Measurements from ENCODE around the gene SPAG6. TPM values are rescaled to one million over a fixed set of nuclear protein-coding genes. Genes with fewer than 3 reads are reported as not detected.

Gene SPAG6
- total and polyA plus RNA-seq, 9 of the 15 experiments (the other 6 are each of a cell fraction or from before 2014, with no cell fraction given): 3.5 to 23.1 (median 11.8) TPM

GRCh38 chr10:22340329-22341189 lies 4.7 kb upstream of the SPAG6 start (continued):
- TF ChIP-seq CGGBP1 (CRISPR knock-in tag; IDR thresholded peaks at IDR 0.05) (no peak), MBD2 (IDR thresholded peaks at IDR 0.05; ENCODE audit: borderline replicate concordance, low read depth) (no peak), CHD4 (IDR thresholded peaks at IDR 0.05; ENCODE audit: insufficient read depth, insufficient replicate concordance, low read depth, low read length, poor library complexity, severe bottlenecking) (no peak), ZNF76 (CRISPR knock-in tag; IDR thresholded peaks at IDR 0.05; ENCODE audit: borderline replicate concordance) (0 out of 2 replicates have a peak, but pooled peaks have one; percentile 10), AFF1 (IDR thresholded peaks at IDR 0.05; ENCODE audit: low read depth in 1 of 2, partially characterized antibody in 2 of 2) (peak in 1 of 2 experiments; percentile 17), ZNF318 (IDR thresholded peaks at IDR 0.05; ENCODE audit: borderline replicate concordance in 1 of 2, low read depth in 1 of 2) (no peak), MAFK (IDR thresholded peaks at IDR 0.05; ENCODE audit: low read length) (no peak), CBX1 (IDR thresholded peaks at IDR 0.05; ENCODE audit: low read depth) (peak; percentile 58)
